ENCODE measurements around the gene ZNF407. TPM values are rescaled to one million over a fixed set of nuclear protein-coding genes. Genes with fewer than 3 reads are reported as not detected.

The ZNF407 gene
- total RNA-seq, 1 donor from 2014 or later, result 15.1 TPM

DNA sequence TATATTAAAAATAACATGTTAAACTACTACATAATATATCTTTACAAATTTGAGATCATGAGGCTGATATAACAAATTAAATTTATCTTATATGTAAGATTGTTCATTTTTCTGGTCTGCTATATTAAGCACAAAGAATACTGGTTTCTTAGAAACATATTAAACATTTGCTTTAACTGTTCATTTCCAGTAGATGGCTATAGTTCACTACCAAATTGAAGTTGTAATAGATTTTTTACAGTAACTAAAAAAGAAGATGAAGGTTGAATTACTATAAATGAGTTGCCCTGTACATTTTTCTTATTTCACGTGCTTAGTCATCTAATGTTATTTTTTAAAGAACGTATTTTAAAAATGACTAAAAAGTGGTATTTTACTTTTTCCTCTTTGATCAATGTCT, 57.0 kb downstream of the ZNF407 start:
- H3K27ac ChIP-seq (ENCODE audit: low read depth, low read length), result no peak overlapping the region
- no peaks in the 10 kb centered on the region for H3K36me3 ChIP-seq (ENCODE audit: control insufficient read depth in 3 of 3, insufficient read depth in 3 of 3, low read length in 3 of 3)
- H3K4me3 ChIP-seq (ENCODE audit: low read length in 3 of 3), result no peak overlapping the region
- no peaks in the 10 kb centered on the region for H3K9me3 ChIP-seq (ENCODE audit: control insufficient read depth in 3 of 3, low read length in 3 of 3)
- no peak overlapping the region for H3K9ac ChIP-seq (ENCODE audit: low read depth in 1 of 3, low read length in 3 of 3)
- no peaks in the 10 kb centered on the region for H3K27me3 ChIP-seq (ENCODE audit: control insufficient read depth in 3 of 3, insufficient read depth in 3 of 3, low read length in 3 of 3)
- no peaks in the 10 kb centered on the region for H3K4me1 ChIP-seq (ENCODE audit: control insufficient read depth in 3 of 3, insufficient read depth in 3 of 3, low read length in 3 of 3)

DNA sequence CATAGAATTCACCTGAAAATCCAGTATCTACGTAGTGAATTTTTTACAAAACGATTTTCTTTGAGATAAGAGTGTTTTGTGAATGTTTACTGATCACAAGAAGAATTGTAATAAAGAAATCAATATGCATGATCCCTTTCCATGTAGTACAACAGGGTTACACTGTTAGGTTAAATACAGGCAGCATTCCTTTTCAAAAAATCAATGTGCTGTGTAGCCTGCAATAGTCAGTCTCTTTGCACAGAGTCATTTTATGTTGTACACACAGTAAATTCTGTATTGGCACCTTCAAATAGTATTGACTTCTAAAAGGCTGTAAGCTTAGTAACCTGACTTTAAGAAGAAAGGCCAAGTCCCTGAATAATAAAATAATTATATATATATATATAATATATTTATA, 63.3 kb downstream of the ZNF407 start:
- H3K9ac ChIP-seq (ENCODE audit: low read depth in 1 of 3, low read length in 3 of 3), result no peak overlapping the region
- no peak overlapping the region for H3K27ac ChIP-seq (ENCODE audit: low read depth, low read length)
- no peaks in the 10 kb centered on the region for H3K9me3 ChIP-seq (ENCODE audit: control insufficient read depth in 3 of 3, low read length in 3 of 3)
- H3K4me3 ChIP-seq (ENCODE audit: low read length in 3 of 3), result no peak overlapping the region
- H3K4me1 ChIP-seq (ENCODE audit: control insufficient read depth in 3 of 3, insufficient read depth in 3 of 3, low read length in 3 of 3), result no peaks in the 10 kb centered on the region
- no peaks in the 10 kb centered on the region for H3K27me3 ChIP-seq (ENCODE audit: control insufficient read depth in 3 of 3, insufficient read depth in 3 of 3, low read length in 3 of 3)
- H3K36me3 ChIP-seq (ENCODE audit: control insufficient read depth in 3 of 3, insufficient read depth in 3 of 3, low read length in 3 of 3), result no peaks in the 10 kb centered on the region

DNA sequence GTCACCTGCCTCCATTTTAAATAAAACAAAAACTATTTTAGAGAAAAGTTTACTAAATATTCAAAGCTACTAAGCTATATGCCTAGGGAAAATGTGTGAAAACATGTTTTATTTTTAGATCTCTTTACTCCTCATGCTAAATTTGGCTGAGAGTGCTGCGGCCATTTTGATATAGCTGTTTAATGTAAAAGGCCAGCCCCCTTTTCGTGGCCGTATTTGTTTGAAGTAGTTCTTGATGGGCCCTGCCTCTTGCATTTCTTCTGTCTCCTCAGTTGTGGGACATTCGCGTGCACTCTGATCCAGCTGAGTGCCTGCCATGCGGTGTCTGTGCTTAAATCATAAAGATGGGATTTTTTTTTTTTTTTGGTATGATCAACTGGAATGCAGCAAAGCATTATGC, 64.0 kb downstream of the ZNF407 start:
- H3K4me3 ChIP-seq (ENCODE audit: low read length in 3 of 3), result no peak overlapping the region

DNA sequence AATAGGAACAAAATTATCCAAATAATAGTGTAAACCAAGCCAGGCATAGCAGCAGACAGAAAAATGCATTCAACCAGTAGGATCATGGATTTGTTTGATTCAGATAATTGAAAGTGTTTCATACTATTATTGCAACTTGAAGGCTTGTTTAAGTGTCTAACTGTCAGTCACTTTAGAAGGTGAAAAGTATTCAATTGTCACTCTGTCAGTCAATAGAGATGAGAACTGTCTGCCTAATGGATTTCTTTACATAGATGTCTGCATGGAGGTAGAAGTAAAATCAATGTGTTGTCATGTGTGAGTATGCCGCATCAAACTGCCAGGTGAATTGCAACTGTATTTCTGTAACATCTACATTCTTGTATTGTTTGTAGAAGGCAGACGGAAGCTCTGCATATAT, 65.0 kb downstream of the ZNF407 start:
- H3K27ac ChIP-seq (ENCODE audit: low read depth, low read length), result no peak overlapping the region
- no peaks in the 10 kb centered on the region for H3K4me1 ChIP-seq (ENCODE audit: control insufficient read depth in 3 of 3, insufficient read depth in 3 of 3, low read length in 3 of 3)
- H3K9ac ChIP-seq (ENCODE audit: low read depth in 1 of 3, low read length in 3 of 3), result no peak overlapping the region
- no peaks in the 10 kb centered on the region for H3K36me3 ChIP-seq (ENCODE audit: control insufficient read depth in 3 of 3, insufficient read depth in 3 of 3, low read length in 3 of 3)
- H3K9me3 ChIP-seq (ENCODE audit: control insufficient read depth in 3 of 3, low read length in 3 of 3), result no peaks in the 10 kb centered on the region
- no peaks in the 10 kb centered on the region for H3K27me3 ChIP-seq (ENCODE audit: control insufficient read depth in 3 of 3, insufficient read depth in 3 of 3, low read length in 3 of 3)
- H3K4me3 ChIP-seq (ENCODE audit: low read length in 3 of 3), result no peak overlapping the region

More for the DNA sequence above, 64.0 kb downstream of the ZNF407 start:
- Histone ChIP-seq H3K27me3 (ENCODE audit: control insufficient read depth in 3 of 3, insufficient read depth in 3 of 3, low read length in 3 of 3) (no peaks in the 10 kb centered on the region), H3K36me3 (ENCODE audit: control insufficient read depth in 3 of 3, insufficient read depth in 3 of 3, low read length in 3 of 3) (no peaks in the 10 kb centered on the region), H3K4me1 (ENCODE audit: control insufficient read depth in 3 of 3, insufficient read depth in 3 of 3, low read length in 3 of 3) (no peaks in the 10 kb centered on the region), H3K9ac (ENCODE audit: low read depth in 1 of 3, low read length in 3 of 3) (no peak overlapping the region), H3K9me3 (ENCODE audit: control insufficient read depth in 3 of 3, low read length in 3 of 3) (no peaks in the 10 kb centered on the region), H3K27ac (ENCODE audit: low read depth, low read length) (no peak overlapping the region)

DNA sequence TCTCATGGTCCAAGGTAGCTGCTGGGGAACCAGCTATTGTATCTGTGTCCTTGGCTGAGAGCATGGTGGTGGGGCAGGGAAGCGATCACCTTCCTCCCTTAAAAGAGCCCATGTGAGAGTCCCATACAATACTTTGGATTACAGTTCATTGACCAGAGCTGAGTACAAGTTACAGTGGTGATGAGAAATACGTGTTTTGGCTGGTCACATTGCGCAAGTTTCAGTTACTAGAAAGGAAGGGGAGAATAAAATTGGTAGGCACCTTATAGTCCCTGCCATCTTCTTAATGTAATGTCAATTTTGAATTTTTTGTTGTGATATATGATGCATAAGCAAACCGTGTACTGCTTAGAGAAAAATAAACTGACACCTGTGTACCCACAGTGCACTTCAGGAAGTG, 67.7 kb downstream of the ZNF407 start:
- H3K27me3 ChIP-seq (ENCODE audit: control insufficient read depth in 3 of 3, insufficient read depth in 3 of 3, low read length in 3 of 3), result no peaks in the 10 kb centered on the region
- H3K4me3 ChIP-seq (ENCODE audit: low read length in 3 of 3), result no peak overlapping the region
- H3K36me3 ChIP-seq (ENCODE audit: control insufficient read depth in 3 of 3, insufficient read depth in 3 of 3, low read length in 3 of 3), result peaks cover 0 to 4% (median 0%) of the 10 kb centered on the region in 3 donors
- H3K4me1 ChIP-seq (ENCODE audit: control insufficient read depth in 3 of 3, insufficient read depth in 3 of 3, low read length in 3 of 3), result no peaks in the 10 kb centered on the region
- H3K27ac ChIP-seq (ENCODE audit: low read depth, low read length), result no peak overlapping the region
- no peak overlapping the region for H3K9ac ChIP-seq (ENCODE audit: low read depth in 1 of 3, low read length in 3 of 3)
- H3K9me3 ChIP-seq (ENCODE audit: control insufficient read depth in 3 of 3, low read length in 3 of 3), result no peaks in the 10 kb centered on the region

DNA sequence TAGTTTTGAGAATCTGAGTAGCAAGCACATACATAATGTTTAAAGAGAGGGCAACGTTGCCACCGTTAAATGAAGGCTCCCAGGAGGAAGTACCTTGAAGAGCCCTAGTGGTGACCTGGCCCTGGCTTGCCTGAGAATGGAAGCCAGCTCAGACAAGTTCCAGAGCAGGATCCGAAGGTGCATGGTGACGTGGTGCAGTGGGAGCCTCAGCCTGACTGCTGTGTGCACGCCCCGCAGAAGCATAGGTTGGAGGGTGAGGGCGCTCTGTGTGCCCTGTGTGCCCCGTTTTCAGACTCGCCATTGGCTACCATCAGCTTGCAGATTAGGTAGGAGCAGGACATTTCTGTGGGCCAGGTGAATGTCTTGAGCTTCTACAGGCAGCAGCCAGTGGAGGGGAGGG, 68.2 kb downstream of the ZNF407 start:
- Histone ChIP-seq H3K4me3 (ENCODE audit: low read length in 3 of 3) (no peak overlapping the region), H3K9ac (ENCODE audit: low read depth in 1 of 3, low read length in 3 of 3) (no peak overlapping the region), H3K9me3 (ENCODE audit: control insufficient read depth in 3 of 3, low read length in 3 of 3) (no peaks in the 10 kb centered on the region), H3K27ac (ENCODE audit: low read depth, low read length) (no peak overlapping the region), H3K4me1 (ENCODE audit: control insufficient read depth in 3 of 3, insufficient read depth in 3 of 3, low read length in 3 of 3) (no peaks in the 10 kb centered on the region), H3K36me3 (ENCODE audit: control insufficient read depth in 3 of 3, insufficient read depth in 3 of 3, low read length in 3 of 3) (peaks cover 0 to 4% (median 0%) of the 10 kb centered on the region in 3 donors), H3K27me3 (ENCODE audit: control insufficient read depth in 3 of 3, insufficient read depth in 3 of 3, low read length in 3 of 3) (no peaks in the 10 kb centered on the region)

DNA sequence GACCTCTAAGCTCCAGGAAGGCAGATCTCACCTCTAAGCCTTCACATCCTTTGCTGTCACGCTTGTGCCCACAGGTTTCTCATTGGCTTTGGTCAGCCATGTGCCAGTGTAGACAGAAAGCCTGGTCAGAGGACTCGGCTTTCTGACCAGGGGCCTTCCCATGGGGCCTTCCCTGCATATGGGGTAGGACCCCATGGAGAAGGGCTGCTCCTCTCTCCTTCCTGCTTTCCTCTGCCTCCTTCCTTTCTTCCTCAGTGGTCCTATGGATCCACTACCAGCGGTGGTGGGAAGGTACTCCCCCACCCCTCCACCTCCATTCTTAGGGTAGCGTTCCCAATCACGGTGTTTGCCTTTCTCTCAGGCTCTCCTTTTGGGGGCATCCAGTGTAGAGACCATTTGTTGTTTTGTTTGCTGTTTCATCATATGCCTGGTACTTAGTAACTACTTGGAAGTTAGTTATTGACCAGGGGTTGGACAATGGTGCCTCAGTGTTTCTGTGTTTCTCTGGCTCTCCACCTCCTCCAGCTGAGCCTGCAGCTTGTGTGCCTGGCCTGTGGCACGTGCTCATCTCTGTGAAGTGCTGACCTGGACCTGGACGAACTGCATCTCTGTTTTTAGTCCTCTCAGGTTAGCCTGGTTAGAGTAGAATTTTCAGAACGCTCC, 71.6 kb downstream of the ZNF407 start:
- Histone ChIP-seq H3K27ac (ENCODE audit: low read depth, low read length) (no peak overlapping the region), H3K9ac (ENCODE audit: low read depth in 1 of 3, low read length in 3 of 3) (no peak overlapping the region), H3K4me1 (ENCODE audit: control insufficient read depth in 3 of 3, insufficient read depth in 3 of 3, low read length in 3 of 3) (no peaks in the 10 kb centered on the region), H3K9me3 (ENCODE audit: control insufficient read depth in 3 of 3, low read length in 3 of 3) (no peaks in the 10 kb centered on the region), H3K36me3 (ENCODE audit: control insufficient read depth in 3 of 3, insufficient read depth in 3 of 3, low read length in 3 of 3) (peaks cover 0 to 7% (median 0%) of the 10 kb centered on the region in 3 donors), H3K4me3 (ENCODE audit: low read length in 3 of 3) (no peak overlapping the region), H3K27me3 (ENCODE audit: control insufficient read depth in 3 of 3, insufficient read depth in 3 of 3, low read length in 3 of 3) (no peaks in the 10 kb centered on the region)

DNA sequence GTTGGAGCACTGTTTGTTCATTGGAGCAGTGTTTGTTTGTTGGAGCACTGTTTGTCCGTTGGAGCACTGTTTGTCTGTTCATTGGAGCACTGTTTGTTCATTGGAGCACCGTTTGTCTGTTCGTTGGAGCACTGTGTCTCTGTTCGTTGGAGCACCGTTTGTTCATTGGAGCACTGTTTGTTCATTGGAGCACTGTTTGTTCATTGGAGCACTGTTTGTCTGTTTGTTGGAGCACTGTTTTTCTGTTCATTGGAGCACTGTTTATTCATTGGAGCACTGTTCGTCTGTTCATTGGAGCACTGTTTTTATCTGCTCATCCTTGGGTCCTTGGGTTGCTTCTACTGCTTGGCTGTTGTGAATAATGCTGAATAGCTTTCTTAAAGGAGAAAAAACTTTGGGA, 74.7 kb downstream of the ZNF407 start:
- Histone ChIP-seq H3K4me3 (ENCODE audit: low read length in 3 of 3) (no peak overlapping the region), H3K9ac (ENCODE audit: low read depth in 1 of 3, low read length in 3 of 3) (no peak overlapping the region), H3K27me3 (ENCODE audit: control insufficient read depth in 3 of 3, insufficient read depth in 3 of 3, low read length in 3 of 3) (no peaks in the 10 kb centered on the region)

DNA sequence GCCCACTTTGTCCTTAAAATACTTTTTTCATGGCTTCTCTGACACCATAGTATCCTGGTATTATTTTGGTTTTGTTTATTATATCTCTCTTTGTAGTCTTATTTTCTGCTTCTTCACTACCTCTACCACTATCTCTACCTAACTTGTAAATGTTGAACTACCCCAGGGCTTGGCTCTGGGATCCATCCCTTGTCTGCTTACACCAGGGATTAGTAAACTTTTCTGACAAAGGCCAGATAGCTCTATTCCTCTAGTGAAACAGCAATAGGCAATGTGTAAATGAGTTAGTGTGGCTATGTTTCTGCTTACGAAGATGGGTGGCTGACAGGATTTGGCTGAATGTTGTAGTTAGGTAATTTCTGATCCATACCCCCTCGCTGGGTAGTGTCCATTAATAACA, 76.8 kb downstream of the ZNF407 start:
- H3K4me1 ChIP-seq (ENCODE audit: control insufficient read depth in 3 of 3, insufficient read depth in 3 of 3, low read length in 3 of 3), result no peaks in the 10 kb centered on the region
- H3K9ac ChIP-seq (ENCODE audit: low read depth in 1 of 3, low read length in 3 of 3), result no peak overlapping the region
- no peaks in the 10 kb centered on the region for H3K9me3 ChIP-seq (ENCODE audit: control insufficient read depth in 3 of 3, low read length in 3 of 3)
- no peak overlapping the region for H3K4me3 ChIP-seq (ENCODE audit: low read length in 3 of 3)
- no peak overlapping the region for H3K27ac ChIP-seq (ENCODE audit: low read depth, low read length)
- H3K36me3 ChIP-seq (ENCODE audit: control insufficient read depth in 3 of 3, insufficient read depth in 3 of 3, low read length in 3 of 3), result peaks cover 0 to 3% (median 2%) of the 10 kb centered on the region in 3 donors
- H3K27me3 ChIP-seq (ENCODE audit: control insufficient read depth in 3 of 3, insufficient read depth in 3 of 3, low read length in 3 of 3), result no peaks in the 10 kb centered on the region

More for the DNA sequence above, 74.7 kb downstream of the ZNF407 start:
- Histone ChIP-seq H3K4me1 (ENCODE audit: control insufficient read depth in 3 of 3, insufficient read depth in 3 of 3, low read length in 3 of 3) (no peaks in the 10 kb centered on the region), H3K36me3 (ENCODE audit: control insufficient read depth in 3 of 3, insufficient read depth in 3 of 3, low read length in 3 of 3) (peaks cover 0 to 7% (median 2%) of the 10 kb centered on the region in 3 donors), H3K27ac (ENCODE audit: low read depth, low read length) (no peak overlapping the region), H3K9me3 (ENCODE audit: control insufficient read depth in 3 of 3, low read length in 3 of 3) (no peaks in the 10 kb centered on the region)

DNA sequence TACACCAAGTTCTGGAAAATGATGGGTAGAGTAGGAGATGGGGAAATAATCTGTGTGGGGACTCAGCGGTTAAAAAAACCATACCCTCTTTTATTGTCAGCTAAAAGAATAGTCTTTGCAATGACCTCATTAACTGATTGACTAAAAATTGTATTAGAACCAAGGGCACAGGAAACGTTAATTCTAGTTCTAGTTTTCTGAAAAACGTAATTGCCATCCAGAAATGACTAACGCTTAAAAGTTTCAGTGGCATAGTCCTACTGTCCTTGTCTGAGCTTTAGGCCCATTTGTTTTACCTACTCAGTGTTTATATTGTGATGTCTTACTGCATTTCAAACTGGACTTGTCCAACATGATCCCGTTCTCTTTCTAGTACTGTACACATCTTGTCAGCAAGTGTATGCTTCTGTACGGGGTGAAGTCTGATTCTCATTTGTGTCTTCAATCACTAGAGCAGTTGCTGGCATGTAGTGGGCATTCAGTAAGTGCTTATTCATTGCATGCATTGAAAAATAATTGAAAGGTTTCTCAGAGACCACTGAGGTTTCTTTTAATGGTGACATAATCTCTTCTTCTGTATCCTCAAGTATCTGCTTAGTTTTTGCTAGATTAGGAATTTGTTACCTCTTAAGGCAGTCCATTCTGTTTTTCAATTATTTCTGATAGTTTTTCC, 81.5 kb downstream of the ZNF407 start:
- peaks cover 0 to 2% (median 0%) of the 10 kb centered on the region in 3 donors for H3K36me3 ChIP-seq (ENCODE audit: control insufficient read depth in 3 of 3, insufficient read depth in 3 of 3, low read length in 3 of 3)
- no peaks in the 10 kb centered on the region for H3K27me3 ChIP-seq (ENCODE audit: control insufficient read depth in 3 of 3, insufficient read depth in 3 of 3, low read length in 3 of 3)
- H3K9me3 ChIP-seq (ENCODE audit: control insufficient read depth in 3 of 3, low read length in 3 of 3), result no peaks in the 10 kb centered on the region
- no peak overlapping the region for H3K9ac ChIP-seq (ENCODE audit: low read depth in 1 of 3, low read length in 3 of 3)
- no peaks in the 10 kb centered on the region for H3K4me1 ChIP-seq (ENCODE audit: control insufficient read depth in 3 of 3, insufficient read depth in 3 of 3, low read length in 3 of 3)
- H3K27ac ChIP-seq (ENCODE audit: low read depth, low read length), result no peak overlapping the region
- no peak overlapping the region for H3K4me3 ChIP-seq (ENCODE audit: low read length in 3 of 3)

Measured in skeletal muscle tissue (tissue), 4 donors.